K562 (cell line): ENCODE data around the gene FGFR1OP2. TPM values are rescaled to one million over a fixed set of nuclear protein-coding genes. Genes with fewer than 3 reads are reported as not detected.

Experiments used
- DPF2 ChIP-seq: fragments of 450-650 bp; IDR thresholded peaks from 2 replicates; pipeline ENCODE4 v1.6.1; 2016
- FOXK2 ChIP-seq, 2 experiments: fragments of 450-650 bp; IDR thresholded peaks in 1 of 2; conservative IDR thresholded peaks in 1 of 2; 2 replicates each; pipeline ENCODE4 v1.6.1; 2016; ENCODE audit warnings: low read depth in 2 of 2, mild to moderate bottlenecking in 1 of 2
- FUS ChIP-seq: fragments of 200-400 bp; formaldehyde crosslinking; optimal IDR thresholded peaks from 2 replicates; pipeline ENCODE3; 2017; ENCODE audit warnings: low read depth, low read length
- HMGN3 ChIP-seq: IDR thresholded peaks from 2 replicates; pipeline ENCODE4 v1.6.1; 2011; ENCODE audit warnings: borderline replicate concordance, low read depth, mild to moderate bottlenecking, mixed read lengths, low read length; ENCODE audit not compliant: insufficient read length; ENCODE audit errors: extremely low read depth
- MYC ChIP-seq, 2 experiments: fragments of 250-450 bp in 1 of 2; sonication (Bioruptor Pico) in 1 of 2; IDR thresholded peaks; 2 replicates each; pipeline versions ENCODE4 v1.5.1 to v1.6.1; 2012 to 2021; ENCODE audit warnings: low read depth in 2 of 2, borderline replicate concordance in 1 of 2, improper control_type of control experiment in 1 of 2, low read length in 1 of 2, mild to moderate bottlenecking in 1 of 2, moderate library complexity in 1 of 2
- RCOR1 ChIP-seq, 2 experiments: IDR thresholded peaks; 2 replicates each; pipeline ENCODE4 v1.6.1; 2012; ENCODE audit warnings: low read depth in 2 of 2, low read length in 2 of 2, borderline replicate concordance in 1 of 2, improper control_type of control experiment in 1 of 2
- SMARCE1 ChIP-seq: fragments of 450-650 bp; IDR thresholded peaks from 2 replicates; pipeline ENCODE4 v1.7.1; 2016; ENCODE audit warnings: mild to moderate bottlenecking
- SRF ChIP-seq, 2 experiments: fragments of 250-450, 450-650 bp in 1 of 2; sonication (Bioruptor Pico) in 1 of 2; sonication (generic) in 1 of 2; formaldehyde crosslinking; IDR thresholded peaks; 2 replicates each; pipeline versions ENCODE4 v1.5.0 to v1.5.1; 2020 to 2022; ENCODE audit warnings: mild to moderate bottlenecking in 1 of 2, missing genetic modification reagents in 1 of 2
- TRIM28 ChIP-seq: fragments of 450-650 bp; IDR thresholded peaks from 2 replicates; pipeline ENCODE4 v1.6.1; 2017
- ZNF174 ChIP-seq: fragments of 250-450 bp; sonication (Bioruptor Pico); IDR thresholded peaks from 2 replicates; pipeline ENCODE4 v1.4.0; 2020; ENCODE audit warnings: mild to moderate bottlenecking
- ZNF224 ChIP-seq: sonication (generic); formaldehyde crosslinking; IDR thresholded peaks from 2 replicates; pipeline ENCODE4 v1.8.0; 2022; ENCODE audit warnings: mild to moderate bottlenecking, missing genetic modification reagents
- polyA plus RNA-seq, 8 experiments: library from polyadenylated mRNA; depleted of rRNA in 4 of 8; stranded (reverse) in 5 of 8; unstranded in 3 of 8; fragments of >200 nt; fragmentation: Nextera tagmentation in 2 of 8; fragmentation: Illumina TruSeq in 1 of 8; extraction: Ambion mirVana in 2 of 8; extraction: Trizol in 1 of 8; gene quantifications; 2 replicates each; pipeline versions ENCODE4 v1.2.1 to v1.2.3, GENCODE V29; 2011 to 2014; ENCODE audit warnings: inconsistent platforms in 1 of 8, missing spikeins in 1 of 8
- total RNA-seq, 7 experiments: library from RNA; depleted of rRNA in 6 of 7; stranded (reverse); fragments of >200 nt in 6 of 7; fragmentation: Illumina TruSeq in 2 of 7; extraction: Trizol in 2 of 7; gene quantifications; 2 replicates each; pipeline versions ENCODE4 v1.2.1 to v1.2.3, GENCODE V29; 2011 to 2021; ENCODE audit warnings: low replicate concordance in 1 of 7
- TF ChIP-seq, protein P1 (sequence below): fragments of 200-800 bp; sonication (Bioruptor generic); IDR thresholded peaks from 2 replicates; pipeline ENCODE4 v1.6.1; 2016; ENCODE audit warnings: missing genetic modification characterization, missing compliant biosample characterization
- TF ChIP-seq, protein P2 (sequence below), 2 experiments: IDR thresholded peaks; 2 replicates each; pipeline ENCODE4 v1.6.1; 2012; ENCODE audit warnings: improper control_type of control experiment in 2 of 2, low read depth in 2 of 2, low read length in 2 of 2, borderline replicate concordance in 1 of 2
- TF ChIP-seq, protein P3 (sequence below), 2 experiments: IDR thresholded peaks in 1 of 2; conservative IDR thresholded peaks in 1 of 2; 2 replicates each; pipeline ENCODE4 v1.6.1; 2016; ENCODE audit warnings: low read depth in 2 of 2, mild to moderate bottlenecking in 1 of 2, missing compliant biosample characterization in 1 of 2, missing genetic modification characterization in 1 of 2, moderate library complexity in 1 of 2

Gene FGFR1OP2
- total and polyA plus RNA-seq, 9 of the 15 experiments (the other 6 are each of a cell fraction or from before 2014, with no cell fraction given) = 31.6 to 49.0 (median 37.1) TPM

GRCh38 chr12:26936559-26937442 is 1.5 kb upstream of the FGFR1OP2 start (continued):
- TF ChIP-seq FOXK2 (conservative IDR thresholded peaks at IDR 0.05 in 1 of 2, IDR thresholded peaks at IDR 0.05 in 1 of 2; ENCODE audit: low read depth in 2 of 2) (0 out of 4 replicates have a peak, but pooled peaks of 1 of the 2 experiments have one; percentile 23), RCOR1 (IDR thresholded peaks at IDR 0.05; ENCODE audit: borderline replicate concordance in 1 of 2, low read depth in 2 of 2, low read length in 2 of 2) (0 out of 4 replicates have a peak, but pooled peaks of 1 of the 2 experiments have one; percentile 8), DPF2 (0 out of 2 replicates have a peak, but pooled peaks have one; percentile 65), ZNF174 (no peak), ZNF224 (no peak), MYC (IDR thresholded peaks at IDR 0.05; ENCODE audit: low read depth, low read length) (0 out of 2 replicates have a peak, but pooled peaks have one; percentile 1), MYC (CRISPR knock-in tag; IDR thresholded peaks at IDR 0.05; ENCODE audit: borderline replicate concordance, low read depth) (no peak), TRIM28 (no peak), FUS (no peak), HMGN3 (no peak), SMARCE1 (peak; percentile 39; the same call in 1 of the 2 replicates), SRF (CRISPR knock-in tag; IDR thresholded peaks at IDR 0.05) (peak in 1 of 2 experiments; percentile 92; a peak in 2 of 4 replicates)
- TF ChIP-seq, protein P1, sequence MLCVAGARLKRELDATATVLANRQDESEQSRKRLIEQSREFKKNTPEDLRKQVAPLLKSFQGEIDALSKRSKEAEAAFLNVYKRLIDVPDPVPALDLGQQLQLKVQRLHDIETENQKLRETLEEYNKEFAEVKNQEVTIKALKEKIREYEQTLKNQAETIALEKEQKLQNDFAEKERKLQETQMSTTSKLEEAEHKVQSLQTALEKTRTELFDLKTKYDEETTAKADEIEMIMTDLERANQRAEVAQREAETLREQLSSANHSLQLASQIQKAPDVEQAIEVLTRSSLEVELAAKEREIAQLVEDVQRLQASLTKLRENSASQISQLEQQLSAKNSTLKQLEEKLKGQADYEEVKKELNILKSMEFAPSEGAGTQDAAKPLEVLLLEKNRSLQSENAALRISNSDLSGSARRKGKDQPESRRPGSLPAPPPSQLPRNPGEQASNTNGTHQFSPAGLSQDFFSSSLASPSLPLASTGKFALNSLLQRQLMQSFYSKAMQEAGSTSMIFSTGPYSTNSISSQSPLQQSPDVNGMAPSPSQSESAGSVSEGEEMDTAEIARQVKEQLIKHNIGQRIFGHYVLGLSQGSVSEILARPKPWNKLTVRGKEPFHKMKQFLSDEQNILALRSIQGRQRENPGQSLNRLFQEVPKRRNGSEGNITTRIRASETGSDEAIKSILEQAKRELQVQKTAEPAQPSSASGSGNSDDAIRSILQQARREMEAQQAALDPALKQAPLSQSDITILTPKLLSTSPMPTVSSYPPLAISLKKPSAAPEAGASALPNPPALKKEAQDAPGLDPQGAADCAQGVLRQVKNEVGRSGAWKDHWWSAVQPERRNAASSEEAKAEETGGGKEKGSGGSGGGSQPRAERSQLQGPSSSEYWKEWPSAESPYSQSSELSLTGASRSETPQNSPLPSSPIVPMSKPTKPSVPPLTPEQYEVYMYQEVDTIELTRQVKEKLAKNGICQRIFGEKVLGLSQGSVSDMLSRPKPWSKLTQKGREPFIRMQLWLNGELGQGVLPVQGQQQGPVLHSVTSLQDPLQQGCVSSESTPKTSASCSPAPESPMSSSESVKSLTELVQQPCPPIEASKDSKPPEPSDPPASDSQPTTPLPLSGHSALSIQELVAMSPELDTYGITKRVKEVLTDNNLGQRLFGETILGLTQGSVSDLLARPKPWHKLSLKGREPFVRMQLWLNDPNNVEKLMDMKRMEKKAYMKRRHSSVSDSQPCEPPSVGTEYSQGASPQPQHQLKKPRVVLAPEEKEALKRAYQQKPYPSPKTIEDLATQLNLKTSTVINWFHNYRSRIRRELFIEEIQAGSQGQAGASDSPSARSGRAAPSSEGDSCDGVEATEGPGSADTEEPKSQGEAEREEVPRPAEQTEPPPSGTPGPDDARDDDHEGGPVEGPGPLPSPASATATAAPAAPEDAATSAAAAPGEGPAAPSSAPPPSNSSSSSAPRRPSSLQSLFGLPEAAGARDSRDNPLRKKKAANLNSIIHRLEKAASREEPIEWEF (CRISPR knock-in tag) = 0 out of 2 replicates have a peak, but pooled peaks have one; percentile 46
- TF ChIP-seq, protein P2, sequence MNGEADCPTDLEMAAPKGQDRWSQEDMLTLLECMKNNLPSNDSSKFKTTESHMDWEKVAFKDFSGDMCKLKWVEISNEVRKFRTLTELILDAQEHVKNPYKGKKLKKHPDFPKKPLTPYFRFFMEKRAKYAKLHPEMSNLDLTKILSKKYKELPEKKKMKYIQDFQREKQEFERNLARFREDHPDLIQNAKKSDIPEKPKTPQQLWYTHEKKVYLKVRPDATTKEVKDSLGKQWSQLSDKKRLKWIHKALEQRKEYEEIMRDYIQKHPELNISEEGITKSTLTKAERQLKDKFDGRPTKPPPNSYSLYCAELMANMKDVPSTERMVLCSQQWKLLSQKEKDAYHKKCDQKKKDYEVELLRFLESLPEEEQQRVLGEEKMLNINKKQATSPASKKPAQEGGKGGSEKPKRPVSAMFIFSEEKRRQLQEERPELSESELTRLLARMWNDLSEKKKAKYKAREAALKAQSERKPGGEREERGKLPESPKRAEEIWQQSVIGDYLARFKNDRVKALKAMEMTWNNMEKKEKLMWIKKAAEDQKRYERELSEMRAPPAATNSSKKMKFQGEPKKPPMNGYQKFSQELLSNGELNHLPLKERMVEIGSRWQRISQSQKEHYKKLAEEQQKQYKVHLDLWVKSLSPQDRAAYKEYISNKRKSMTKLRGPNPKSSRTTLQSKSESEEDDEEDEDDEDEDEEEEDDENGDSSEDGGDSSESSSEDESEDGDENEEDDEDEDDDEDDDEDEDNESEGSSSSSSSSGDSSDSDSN (IDR thresholded peaks at IDR 0.05; ENCODE audit: borderline replicate concordance in 1 of 2, low read depth in 2 of 2, low read length in 2 of 2) = no peak
- TF ChIP-seq, protein P3, sequence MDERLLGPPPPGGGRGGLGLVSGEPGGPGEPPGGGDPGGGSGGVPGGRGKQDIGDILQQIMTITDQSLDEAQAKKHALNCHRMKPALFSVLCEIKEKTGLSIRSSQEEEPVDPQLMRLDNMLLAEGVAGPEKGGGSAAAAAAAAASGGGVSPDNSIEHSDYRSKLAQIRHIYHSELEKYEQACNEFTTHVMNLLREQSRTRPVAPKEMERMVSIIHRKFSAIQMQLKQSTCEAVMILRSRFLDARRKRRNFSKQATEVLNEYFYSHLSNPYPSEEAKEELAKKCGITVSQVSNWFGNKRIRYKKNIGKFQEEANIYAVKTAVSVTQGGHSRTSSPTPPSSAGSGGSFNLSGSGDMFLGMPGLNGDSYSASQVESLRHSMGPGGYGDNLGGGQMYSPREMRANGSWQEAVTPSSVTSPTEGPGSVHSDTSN (CRISPR knock-in tag; IDR thresholded peaks at IDR 0.05; ENCODE audit: low read depth) = no peak
- TF ChIP-seq, protein P3 (tag; conservative IDR thresholded peaks at IDR 0.05; ENCODE audit: low read depth) = 0 out of 2 replicates have a peak, but pooled peaks have one; percentile 5
